ENCODE measurements around the gene CASTOR2. TPM values are rescaled to one million over a fixed set of nuclear protein-coding genes. Genes with fewer than 3 reads are reported as not detected.

CASTOR2 gene
- total RNA-seq, 4 donors from 2014 or later, result 1.2 to 35.6 (median 11.3) TPM

- no peaks in the 10 kb centered on the region for H3K27me3 ChIP-seq
- no peak for DNase-seq
- TF ChIP-seq POLR2A (IDR thresholded peaks at IDR 0.05), result no peak
- no peak for TF ChIP-seq CTCF (IDR thresholded peaks at IDR 0.05)
- H3K36me3 ChIP-seq, result no peaks in the 10 kb centered on the region
- H3K4me1 ChIP-seq, result no peaks in the 10 kb centered on the region
- intact Hi-C loops (cut with DNase I; ENCODE audit: low total_unique reads), result no loop called here
- no peaks in the 10 kb centered on the region for H3K9me3 ChIP-seq
- no peak overlapping the region for H3K4me3 ChIP-seq
- no peak overlapping the region for H3K27ac ChIP-seq
Observed at GRCh38 chr7:75028299-75028698, 63.8 kb downstream of the CASTOR2 start.

GRCh38 chr7:75033064-75033463 lies 68.6 kb downstream of the CASTOR2 start:
- H3K36me3 ChIP-seq, result no peaks in the 10 kb centered on the region
- intact Hi-C loops (cut with DNase I; ENCODE audit: low total_unique reads), result no loop called here
- no peaks in the 10 kb centered on the region for H3K27me3 ChIP-seq
- no peak overlapping the region for H3K27ac ChIP-seq
- no peaks in the 10 kb centered on the region for H3K4me1 ChIP-seq
- no peak overlapping the region for H3K4me3 ChIP-seq
- no peak for DNase-seq
- TF ChIP-seq CTCF (IDR thresholded peaks at IDR 0.05) (no peak), POLR2A (IDR thresholded peaks at IDR 0.05) (no peak)
- H3K9me3 ChIP-seq, result no peaks in the 10 kb centered on the region

GRCh38 chr7:75033826-75034225 lies 69.3 kb downstream of the CASTOR2 start:
- TF ChIP-seq CTCF (IDR thresholded peaks at IDR 0.05) (no peak), POLR2A (IDR thresholded peaks at IDR 0.05) (no peak)
- Histone ChIP-seq H3K4me1 (no peaks in the 10 kb centered on the region), H3K27ac (no peak overlapping the region), H3K9me3 (no peaks in the 10 kb centered on the region), H3K4me3 (no peak overlapping the region), H3K36me3 (no peaks in the 10 kb centered on the region), H3K27me3 (no peaks in the 10 kb centered on the region)
- no peak for DNase-seq
- intact Hi-C loops (cut with DNase I; ENCODE audit: low total_unique reads), result no loop called here

GRCh38 chr7:75038508-75038907 lies 74.0 kb downstream of the CASTOR2 start:
- DNase-seq, result no peak
- no peak overlapping the region for H3K4me3 ChIP-seq
- TF ChIP-seq CTCF (IDR thresholded peaks at IDR 0.05) (no peak), POLR2A (IDR thresholded peaks at IDR 0.05) (no peak)
- no peaks in the 10 kb centered on the region for H3K27me3 ChIP-seq
- intact Hi-C loops (cut with DNase I; ENCODE audit: low total_unique reads), result no loop called here
- no peak overlapping the region for H3K27ac ChIP-seq
- H3K4me1 ChIP-seq, result peaks cover 0 to 7% of the 10 kb centered on the region in 2 donors
- no peaks in the 10 kb centered on the region for H3K9me3 ChIP-seq
- no peaks in the 10 kb centered on the region for H3K36me3 ChIP-seq

GRCh38 chr7:75039166-75039565 lies 74.7 kb downstream of the CASTOR2 start:
- Histone ChIP-seq H3K27me3 (no peaks in the 10 kb centered on the region), H3K9me3 (no peaks in the 10 kb centered on the region), H3K27ac (no peak overlapping the region), H3K4me3 (no peak overlapping the region), H3K36me3 (no peaks in the 10 kb centered on the region), H3K4me1 (peaks cover 0 to 7% of the 10 kb centered on the region in 2 donors)
- intact Hi-C loops (cut with DNase I; ENCODE audit: low total_unique reads), result no loop called here
- no peak for DNase-seq
- TF ChIP-seq CTCF (IDR thresholded peaks at IDR 0.05) (no peak), POLR2A (IDR thresholded peaks at IDR 0.05) (no peak)

Data from uterus (tissue), 4 donors.